Measurements from ENCODE around the gene MCF2L.

DNA sequence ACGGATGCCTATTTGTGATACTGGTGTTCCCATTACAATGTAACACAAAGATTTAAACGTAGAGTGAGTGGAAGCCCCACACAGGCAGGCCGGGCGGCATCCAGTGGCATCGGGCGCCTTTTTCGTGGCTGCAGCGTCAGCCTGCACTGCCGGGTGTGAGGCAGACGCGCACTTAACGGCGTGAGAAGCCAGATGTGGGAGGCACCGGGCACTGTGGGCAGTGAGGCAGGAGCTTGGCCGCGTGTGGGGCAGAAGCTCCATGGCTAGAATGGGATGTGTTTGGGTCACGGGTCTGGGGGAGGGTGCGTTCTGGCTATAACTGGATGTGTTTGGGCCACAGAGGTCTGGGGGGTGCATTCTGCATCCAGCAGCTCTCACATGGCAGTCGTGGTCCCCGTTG is 73.4 kb downstream of the MCF2L start:
- TF ChIP-seq EZH2 (IDR thresholded peaks at IDR 0.05; ENCODE audit: low read length, unreplicated experiment): no peak
- TF ChIP-seq, protein P1, sequence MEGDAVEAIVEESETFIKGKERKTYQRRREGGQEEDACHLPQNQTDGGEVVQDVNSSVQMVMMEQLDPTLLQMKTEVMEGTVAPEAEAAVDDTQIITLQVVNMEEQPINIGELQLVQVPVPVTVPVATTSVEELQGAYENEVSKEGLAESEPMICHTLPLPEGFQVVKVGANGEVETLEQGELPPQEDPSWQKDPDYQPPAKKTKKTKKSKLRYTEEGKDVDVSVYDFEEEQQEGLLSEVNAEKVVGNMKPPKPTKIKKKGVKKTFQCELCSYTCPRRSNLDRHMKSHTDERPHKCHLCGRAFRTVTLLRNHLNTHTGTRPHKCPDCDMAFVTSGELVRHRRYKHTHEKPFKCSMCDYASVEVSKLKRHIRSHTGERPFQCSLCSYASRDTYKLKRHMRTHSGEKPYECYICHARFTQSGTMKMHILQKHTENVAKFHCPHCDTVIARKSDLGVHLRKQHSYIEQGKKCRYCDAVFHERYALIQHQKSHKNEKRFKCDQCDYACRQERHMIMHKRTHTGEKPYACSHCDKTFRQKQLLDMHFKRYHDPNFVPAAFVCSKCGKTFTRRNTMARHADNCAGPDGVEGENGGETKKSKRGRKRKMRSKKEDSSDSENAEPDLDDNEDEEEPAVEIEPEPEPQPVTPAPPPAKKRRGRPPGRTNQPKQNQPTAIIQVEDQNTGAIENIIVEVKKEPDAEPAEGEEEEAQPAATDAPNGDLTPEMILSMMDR (conservative IDR thresholded peaks at IDR 0.05; ENCODE audit: low read depth, low read length): no peak
- TF ChIP-seq EZH2phosphoT487 (IDR thresholded peaks at IDR 0.05; ENCODE audit: borderline replicate concordance, low read length): no peak
